Mesendoderm (in vitro differentiated cells): Measurements from ENCODE around the gene CYP26C1.

ENCODE experiments used
- DNase-seq: peaks from one replicate; pipeline ENCODE4 v3.0.0; 2013
- H2AK5ac ChIP-seq: 2 replicates; pipeline ENCODE4 v1.6.1; 2013; ENCODE audit warnings: low read length, inconsistent platforms
- H2BK120ac ChIP-seq: 2 replicates; pipeline ENCODE4 v1.6.1; 2013; ENCODE audit warnings: low read depth, mild to moderate bottlenecking, low read length, moderate library complexity, mixed read lengths
- H2BK15ac ChIP-seq: replicated peaks from 2 replicates; pipeline ENCODE4 v1.6.1; 2013; ENCODE audit warnings: low read depth, mild to moderate bottlenecking, moderate library complexity
- H2BK5ac ChIP-seq: 2 replicates; pipeline ENCODE4 v1.6.1; 2013; ENCODE audit warnings: low read length, inconsistent platforms
- H3K18ac ChIP-seq: 2 replicates; pipeline ENCODE4 v1.6.1; 2013; ENCODE audit warnings: mild to moderate bottlenecking, low read length, mixed read lengths
- H3K23ac ChIP-seq: one replicate; pipeline ENCODE4 v1.6.1; 2013; ENCODE audit warnings: low read length
- H3K27ac ChIP-seq: 2 replicates; pipeline ENCODE4 v1.5.1; 2013; ENCODE audit warnings: low read depth, mild to moderate bottlenecking, inconsistent platforms, low read length, moderate library complexity
- H3K27me3 ChIP-seq: 2 replicates; pipeline ENCODE4 v1.6.1; 2013; ENCODE audit warnings: low read length, control low read depth, mild to moderate bottlenecking, inconsistent platforms; ENCODE audit not compliant: insufficient read depth, poor library complexity
- H3K36me3 ChIP-seq: 2 replicates; pipeline ENCODE4 v1.6.1; 2013; ENCODE audit warnings: low read length, inconsistent platforms; ENCODE audit not compliant: control insufficient read depth, insufficient read depth
- H3K4ac ChIP-seq: one replicate; pipeline ENCODE4 v1.6.1; 2013; ENCODE audit warnings: low read depth, mild to moderate bottlenecking, low read length, moderate library complexity
- H3K4me1 ChIP-seq: 2 replicates; pipeline ENCODE4 v1.6.1; 2013; ENCODE audit warnings: low read depth, low read length, inconsistent platforms; ENCODE audit not compliant: control insufficient read depth
- H3K4me2 ChIP-seq: 2 replicates; pipeline ENCODE4 v1.6.1; 2013; ENCODE audit warnings: low read length
- H3K4me3 ChIP-seq: 2 replicates; pipeline ENCODE4 v1.5.1; 2013; ENCODE audit warnings: mild to moderate bottlenecking, low read length
- H3K56ac ChIP-seq: one replicate; pipeline ENCODE4 v1.6.1; 2013; ENCODE audit warnings: low read length
- H3K79me1 ChIP-seq: 2 replicates; pipeline ENCODE4 v1.6.1; 2013; ENCODE audit warnings: low read length, inconsistent platforms
- H3K79me2 ChIP-seq: 2 replicates; pipeline ENCODE4 v1.6.1; 2013; ENCODE audit warnings: mild to moderate bottlenecking, low read length; ENCODE audit not compliant: control insufficient read depth, insufficient read depth
- H3K9ac ChIP-seq: 2 replicates; pipeline ENCODE4 v1.6.1; 2013; ENCODE audit warnings: low read length, inconsistent platforms
- H4K5ac ChIP-seq: one replicate; pipeline ENCODE4 v1.6.1; 2013; ENCODE audit warnings: low read length
- H4K8ac ChIP-seq: one replicate; pipeline ENCODE4 v1.6.1; 2013; ENCODE audit warnings: low read depth, mild to moderate bottlenecking, control low read depth, low read length, moderate library complexity
- WGBS: extraction: QIAGEN DNeasy Blood & Tissue Kit; methylation state at CpG from one replicate; pipeline ENCODE4 v1.1.7; 2013; ENCODE audit warnings: low lambda C conversion rate, missing lambda C conversion rate; ENCODE audit not compliant: insufficient coverage; ENCODE audit errors: extremely low coverage; 5-methylcytosine and 5-hydroxymethylcytosine counted together

CYP26C1 gene

DNA sequence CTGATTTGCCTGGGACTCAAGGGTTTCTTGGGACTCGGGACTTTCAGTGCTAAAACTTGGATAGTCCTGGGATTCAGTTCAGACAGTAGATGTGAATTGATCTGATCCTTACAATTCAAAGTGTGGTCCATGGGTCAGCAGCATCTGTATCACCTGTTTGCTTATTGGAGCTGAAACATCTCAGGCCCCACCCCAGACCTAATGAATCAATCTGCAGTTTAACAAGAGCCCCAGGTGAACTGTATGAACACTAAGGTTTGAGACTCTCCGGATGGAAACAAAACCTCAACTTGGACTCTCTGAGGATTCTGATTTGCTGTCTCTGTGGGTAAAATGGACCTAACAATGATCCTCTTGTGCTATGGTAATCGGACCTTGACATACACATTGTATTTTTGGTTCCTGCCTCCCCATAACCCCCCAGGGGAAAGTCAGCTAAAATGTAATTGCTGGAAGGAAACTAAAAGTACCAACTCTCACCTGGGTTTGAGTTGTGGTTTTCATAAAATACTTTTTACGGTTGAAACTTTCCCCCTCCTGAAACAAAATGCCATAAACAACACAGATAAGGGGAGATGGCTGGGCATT is 24.8 kb downstream of the CYP26C1 start:
- peak overlapping the region; percentile 8 for H2AK5ac ChIP-seq
- H3K56ac ChIP-seq = peak overlapping the region; percentile 26
- no peaks in the 10 kb centered on the region for H3K36me3 ChIP-seq
- H3K4me2 ChIP-seq = no peak overlapping the region
- no peak overlapping the region for H2BK120ac ChIP-seq
- no peak overlapping the region for H3K4ac ChIP-seq
- no peaks in the 10 kb centered on the region for H3K79me1 ChIP-seq
- WGBS = no CpG with 5 or more reads among the region's 4 CpGs
- no peaks in the 10 kb centered on the region for H3K27me3 ChIP-seq
- H4K8ac ChIP-seq = no peak overlapping the region
- H3K27ac ChIP-seq = no peak overlapping the region
- no peaks in the 10 kb centered on the region for H3K79me2 ChIP-seq
- no peak for DNase-seq
- H3K4me1 ChIP-seq = peaks cover 4% of the 10 kb centered on the region
- H2BK15ac ChIP-seq = no peak overlapping the region
- peak overlapping the region; percentile 25 for H3K18ac ChIP-seq
- no peak overlapping the region for H4K5ac ChIP-seq
- H3K4me3 ChIP-seq = no peak overlapping the region
- H2BK5ac ChIP-seq = no peak overlapping the region
- no peak overlapping the region for H3K9ac ChIP-seq
- no peak overlapping the region for H3K23ac ChIP-seq

DNA sequence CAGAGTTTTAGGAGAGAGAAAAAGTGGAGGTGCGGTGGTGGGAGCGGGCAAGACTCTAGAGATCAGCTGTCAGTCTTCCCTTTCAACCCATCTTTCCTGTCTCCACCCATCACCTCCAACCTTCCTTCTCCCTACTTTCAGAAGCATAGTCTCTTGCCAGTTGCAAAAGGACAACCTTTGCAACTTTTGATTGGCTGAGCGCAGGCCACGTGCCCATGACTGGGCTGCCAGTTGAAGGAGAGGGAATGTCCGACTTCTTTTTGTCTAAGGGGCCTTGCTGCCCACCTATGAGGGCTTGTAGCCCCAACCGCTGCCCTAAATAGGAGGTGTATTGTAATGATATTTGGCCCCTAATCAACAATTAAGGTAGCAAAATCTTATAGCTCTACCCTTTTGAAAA is 25.7 kb downstream of the CYP26C1 start:
- Histone ChIP-seq H3K79me2 (no peaks in the 10 kb centered on the region), H3K4me2 (no peak overlapping the region), H3K27me3 (no peaks in the 10 kb centered on the region), H3K9ac (no peak overlapping the region), H3K4me1 (peaks cover 4% of the 10 kb centered on the region), H2BK15ac (no peak overlapping the region), H3K36me3 (no peaks in the 10 kb centered on the region), H4K8ac (no peak overlapping the region), H3K18ac (no peak overlapping the region), H3K4ac (no peak overlapping the region), H3K27ac (no peak overlapping the region), H3K56ac (no peak overlapping the region), H2BK120ac (no peak overlapping the region), H4K5ac (no peak overlapping the region), H3K4me3 (no peak overlapping the region), H2AK5ac (no peak overlapping the region), H3K23ac (no peak overlapping the region), H2BK5ac (no peak overlapping the region), H3K79me1 (no peaks in the 10 kb centered on the region)
- no CpG with 5 or more reads among the region's 6 CpGs for WGBS
- no peak for DNase-seq

DNA sequence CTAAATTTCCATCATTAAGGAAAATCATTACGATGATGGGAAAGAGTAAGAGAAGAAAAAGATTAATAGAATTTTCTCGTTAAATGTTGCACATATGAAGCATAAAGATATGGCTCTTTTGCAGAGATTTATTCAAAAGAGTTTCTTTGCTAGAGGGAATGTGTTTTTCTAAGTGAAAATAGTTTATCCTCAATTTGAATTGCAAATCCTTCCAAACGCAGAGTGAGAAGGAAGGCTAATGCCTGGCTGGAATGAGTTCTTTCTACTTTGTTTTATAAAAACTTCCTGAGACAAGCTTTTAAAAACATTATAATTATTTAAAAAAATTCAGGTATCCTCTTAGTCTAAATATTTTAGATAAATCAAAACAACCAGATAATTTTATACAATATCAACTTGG is 27.2 kb downstream of the CYP26C1 start:
- no peak overlapping the region for H2BK5ac ChIP-seq
- H2BK120ac ChIP-seq = no peak overlapping the region
- H3K23ac ChIP-seq = no peak overlapping the region
- H3K4me1 ChIP-seq = peaks cover 4% of the 10 kb centered on the region
- H3K79me1 ChIP-seq = no peaks in the 10 kb centered on the region
- no peak overlapping the region for H4K8ac ChIP-seq
- H3K79me2 ChIP-seq = no peaks in the 10 kb centered on the region
- no peak overlapping the region for H3K18ac ChIP-seq
- no peak overlapping the region for H2BK15ac ChIP-seq
- H3K4me2 ChIP-seq = no peak overlapping the region
- no peak overlapping the region for H2AK5ac ChIP-seq
- no peak overlapping the region for H3K56ac ChIP-seq
- no peak overlapping the region for H3K9ac ChIP-seq
- H3K27ac ChIP-seq = no peak overlapping the region
- no peak overlapping the region for H3K4me3 ChIP-seq
- H3K27me3 ChIP-seq = no peaks in the 10 kb centered on the region
- DNase-seq = no peak
- H3K4ac ChIP-seq = no peak overlapping the region
- no peaks in the 10 kb centered on the region for H3K36me3 ChIP-seq
- H4K5ac ChIP-seq = no peak overlapping the region
- no CpG with 5 or more reads among the region's 3 CpGs for WGBS

DNA sequence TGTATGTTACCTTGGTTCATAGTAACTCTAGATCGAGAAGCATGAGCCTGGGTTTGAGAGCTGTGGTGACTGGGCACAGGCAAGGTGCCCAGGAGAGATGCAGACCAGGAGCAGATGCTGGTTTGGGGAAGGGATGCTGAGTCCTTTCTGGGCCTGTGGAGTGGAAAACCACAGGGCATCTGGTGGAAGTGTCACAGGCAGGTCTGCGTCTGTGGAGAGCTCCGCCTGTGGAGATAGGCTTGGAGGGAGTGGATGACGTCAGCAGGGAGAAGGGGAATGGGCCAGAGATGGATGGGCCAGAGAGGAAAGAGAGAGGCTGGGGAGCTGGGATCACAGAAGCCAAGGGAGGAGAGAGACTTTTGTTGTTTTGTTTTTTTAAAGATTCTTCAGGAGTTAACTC is 27.9 kb downstream of the CYP26C1 start:
- no peaks in the 10 kb centered on the region for H3K27me3 ChIP-seq
- no peak overlapping the region for H2BK120ac ChIP-seq
- H3K4ac ChIP-seq = no peak overlapping the region
- no peaks in the 10 kb centered on the region for H3K79me2 ChIP-seq
- H3K79me1 ChIP-seq = no peaks in the 10 kb centered on the region
- H3K23ac ChIP-seq = no peak overlapping the region
- no peak overlapping the region for H3K4me2 ChIP-seq
- peak overlapping the region; percentile 59 for H3K56ac ChIP-seq
- peak overlapping the region; percentile 78 for H2BK5ac ChIP-seq
- peak overlapping the region; percentile 84 for H2AK5ac ChIP-seq
- no CpG with 5 or more reads among the region's 4 CpGs for WGBS
- peak overlapping the region; percentile 16 for H3K9ac ChIP-seq
- no peaks in the 10 kb centered on the region for H3K36me3 ChIP-seq
- H2BK15ac ChIP-seq = no peak overlapping the region
- H4K5ac ChIP-seq = no peak overlapping the region
- H4K8ac ChIP-seq = no peak overlapping the region
- no peak overlapping the region for H3K4me3 ChIP-seq
- peaks cover 4% of the 10 kb centered on the region for H3K4me1 ChIP-seq
- H3K27ac ChIP-seq = no peak overlapping the region
- peak overlapping the region; percentile 8 for H3K18ac ChIP-seq
- no peak for DNase-seq

DNA sequence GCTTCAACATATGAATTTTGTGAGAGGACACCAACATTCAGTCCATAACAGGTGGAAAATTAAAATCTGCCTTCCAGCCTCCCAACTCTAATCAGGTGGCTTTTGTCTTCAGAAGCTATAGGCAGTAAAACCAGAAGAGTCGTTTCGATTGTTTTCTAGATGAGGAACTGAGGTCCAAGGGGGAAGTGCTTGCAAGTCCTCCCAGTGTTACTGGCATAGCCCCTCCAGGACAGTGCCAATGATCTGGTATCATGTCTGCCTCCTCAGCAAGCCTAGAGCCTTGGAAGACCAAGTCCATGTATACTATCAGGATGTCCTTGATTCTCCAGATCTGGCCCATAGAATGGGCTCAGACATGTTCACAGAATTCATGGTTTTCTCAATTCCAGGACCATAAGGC is 30.0 kb downstream of the CYP26C1 start:
- Histone ChIP-seq H2BK15ac (no peak overlapping the region), H3K79me1 (no peaks in the 10 kb centered on the region), H3K36me3 (no peaks in the 10 kb centered on the region), H3K56ac (no peak overlapping the region), H3K27me3 (no peaks in the 10 kb centered on the region), H2BK5ac (no peak overlapping the region), H3K4me3 (no peak overlapping the region), H4K5ac (no peak overlapping the region), H3K27ac (no peak overlapping the region), H3K4me1 (peaks cover 4% of the 10 kb centered on the region), H4K8ac (no peak overlapping the region), H2AK5ac (no peak overlapping the region), H3K79me2 (no peaks in the 10 kb centered on the region), H3K4me2 (no peak overlapping the region), H3K9ac (no peak overlapping the region), H3K23ac (no peak overlapping the region), H3K4ac (peak overlapping the region; percentile 17), H2BK120ac (no peak overlapping the region), H3K18ac (no peak overlapping the region)
- WGBS = no CpG with 5 or more reads among the region's 2 CpGs
- no peak for DNase-seq

DNA sequence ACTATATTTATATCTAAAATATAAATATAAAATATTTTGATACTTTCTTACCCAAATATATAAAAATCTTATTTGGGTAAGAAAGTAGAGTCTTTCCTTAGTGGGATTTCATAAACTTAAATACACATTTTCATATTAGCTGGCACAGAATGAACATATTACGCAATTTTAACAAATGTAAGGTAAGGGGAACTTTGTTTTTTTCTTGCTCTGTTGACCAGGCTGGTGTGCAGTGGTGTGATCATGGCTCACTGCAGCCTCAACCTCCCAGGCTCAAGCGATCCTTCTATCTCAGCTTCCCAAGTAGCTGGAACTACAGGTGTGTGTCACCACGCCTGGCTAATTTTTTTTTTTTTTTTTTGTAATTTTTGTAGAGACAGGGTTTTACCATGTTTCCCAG is 31.4 kb downstream of the CYP26C1 start:
- Histone ChIP-seq H3K18ac (no peak overlapping the region), H4K8ac (no peak overlapping the region), H3K9ac (no peak overlapping the region), H2BK15ac (no peak overlapping the region), H3K27me3 (no peaks in the 10 kb centered on the region), H3K79me1 (no peaks in the 10 kb centered on the region), H3K4ac (no peak overlapping the region), H3K27ac (no peak overlapping the region), H2BK5ac (no peak overlapping the region), H3K79me2 (no peaks in the 10 kb centered on the region), H3K4me2 (no peak overlapping the region), H4K5ac (no peak overlapping the region), H2AK5ac (no peak overlapping the region), H3K23ac (no peak overlapping the region), H3K4me1 (peaks cover 6% of the 10 kb centered on the region), H3K56ac (no peak overlapping the region), H3K36me3 (no peaks in the 10 kb centered on the region), H2BK120ac (no peak overlapping the region), H3K4me3 (no peak overlapping the region)
- WGBS = no CpG with 5 or more reads among the region's 3 CpGs
- no peak for DNase-seq
